ENCODE results near the gene SFRP2.

The SFRP2 gene

GRCh38 chr4:153788413-153789276, at the start of gene SFRP2:
SFRP2 (minus strand) TSS chr4:153789083; CDS start chr4:153788835, 248 bp downstream.
- no peaks in the 10 kb centered on the region for H3K36me3 Mint-ChIP-seq (ENCODE audit: low read depth)
- no peaks in the 10 kb centered on the region for H3K9me3 Mint-ChIP-seq
- peak within 1 kb of the TSS; percentile 62 for H3K4me3 Mint-ChIP-seq
- no peak within 1 kb of the TSS for H3K27ac Mint-ChIP-seq
- H3K4me1 Mint-ChIP-seq (ENCODE audit: low read depth): peaks cover 52% of the 10 kb centered on the region
- intact Hi-C loops (cut with micrococcal nuclease): no loop called here
- peaks cover 94% of the 10 kb centered on the region for H3K27me3 Mint-ChIP-seq

GRCh38 chr4:153838564-153838963, 49.7 kb upstream of the SFRP2 start:
- no peaks in the 10 kb centered on the region for H3K9me3 Mint-ChIP-seq
- intact Hi-C loops (cut with micrococcal nuclease): no loop called here
- peaks cover 4% of the 10 kb centered on the region for H3K27me3 Mint-ChIP-seq
- H3K4me1 Mint-ChIP-seq (ENCODE audit: low read depth): no peaks in the 10 kb centered on the region
- H3K27ac Mint-ChIP-seq: no peak overlapping the region
- H3K4me3 Mint-ChIP-seq: no peak overlapping the region
- H3K36me3 Mint-ChIP-seq (ENCODE audit: low read depth): no peaks in the 10 kb centered on the region

- no peaks in the 10 kb centered on the region for H3K36me3 Mint-ChIP-seq (ENCODE audit: low read depth)
- no peak overlapping the region for H3K27ac Mint-ChIP-seq
- intact Hi-C loops (cut with micrococcal nuclease): no loop called here
- H3K27me3 Mint-ChIP-seq: peaks cover 9% of the 10 kb centered on the region
- H3K4me3 Mint-ChIP-seq: no peak overlapping the region
- H3K4me1 Mint-ChIP-seq (ENCODE audit: low read depth): no peaks in the 10 kb centered on the region
- no peaks in the 10 kb centered on the region for H3K9me3 Mint-ChIP-seq
Measured at GRCh38 chr4:153834901-153835300, 46.0 kb upstream of the SFRP2 start.

GRCh38 chr4:153832720-153833287, 43.9 kb upstream of the SFRP2 start:
- H3K4me1 Mint-ChIP-seq (ENCODE audit: low read depth): no peaks in the 10 kb centered on the region
- no peaks in the 10 kb centered on the region for H3K9me3 Mint-ChIP-seq
- no peaks in the 10 kb centered on the region for H3K36me3 Mint-ChIP-seq (ENCODE audit: low read depth)
- H3K4me3 Mint-ChIP-seq: no peak overlapping the region
- no peak overlapping the region for H3K27ac Mint-ChIP-seq
- intact Hi-C loops (cut with micrococcal nuclease): no loop called here
- peaks cover 13% of the 10 kb centered on the region for H3K27me3 Mint-ChIP-seq

- Mint-ChIP-seq H3K27ac (no peak overlapping the region), H3K9me3 (no peaks in the 10 kb centered on the region), H3K27me3 (peaks cover 10% of the 10 kb centered on the region), H3K4me3 (no peak overlapping the region), H3K4me1 (ENCODE audit: low read depth) (no peaks in the 10 kb centered on the region), H3K36me3 (ENCODE audit: low read depth) (no peaks in the 10 kb centered on the region)
- intact Hi-C loops (cut with micrococcal nuclease): no loop called here
Measured at GRCh38 chr4:153832054-153832453, 43.2 kb upstream of the SFRP2 start.

GRCh38 chr4:153831245-153831644, 42.4 kb upstream of the SFRP2 start:
- peaks cover 10% of the 10 kb centered on the region for H3K27me3 Mint-ChIP-seq
- no peaks in the 10 kb centered on the region for H3K36me3 Mint-ChIP-seq (ENCODE audit: low read depth)
- no peak overlapping the region for H3K4me3 Mint-ChIP-seq
- H3K9me3 Mint-ChIP-seq: no peaks in the 10 kb centered on the region
- H3K4me1 Mint-ChIP-seq (ENCODE audit: low read depth): no peaks in the 10 kb centered on the region
- H3K27ac Mint-ChIP-seq: no peak overlapping the region
- intact Hi-C loops (cut with micrococcal nuclease): no loop called here

- Mint-ChIP-seq H3K9me3 (no peaks in the 10 kb centered on the region), H3K27ac (no peak overlapping the region), H3K36me3 (ENCODE audit: low read depth) (no peaks in the 10 kb centered on the region), H3K4me1 (ENCODE audit: low read depth) (no peaks in the 10 kb centered on the region), H3K4me3 (no peak overlapping the region), H3K27me3 (peaks cover 15% of the 10 kb centered on the region)
- intact Hi-C loops (cut with micrococcal nuclease): no loop called here
Measured at GRCh38 chr4:153825691-153826090, 36.8 kb upstream of the SFRP2 start.

GRCh38 chr4:153825126-153825525, 36.2 kb upstream of the SFRP2 start:
- intact Hi-C loops (cut with micrococcal nuclease): no loop called here
- H3K27me3 Mint-ChIP-seq: peaks cover 12% of the 10 kb centered on the region
- H3K4me3 Mint-ChIP-seq: no peak overlapping the region
- no peaks in the 10 kb centered on the region for H3K4me1 Mint-ChIP-seq (ENCODE audit: low read depth)
- no peak overlapping the region for H3K27ac Mint-ChIP-seq
- H3K9me3 Mint-ChIP-seq: no peaks in the 10 kb centered on the region
- H3K36me3 Mint-ChIP-seq (ENCODE audit: low read depth): no peaks in the 10 kb centered on the region

- no peaks in the 10 kb centered on the region for H3K4me1 Mint-ChIP-seq (ENCODE audit: low read depth)
- no peak overlapping the region for H3K4me3 Mint-ChIP-seq
- H3K36me3 Mint-ChIP-seq (ENCODE audit: low read depth): no peaks in the 10 kb centered on the region
- H3K27me3 Mint-ChIP-seq: peaks cover 17% of the 10 kb centered on the region
- H3K27ac Mint-ChIP-seq: no peak overlapping the region
- no peaks in the 10 kb centered on the region for H3K9me3 Mint-ChIP-seq
- intact Hi-C loops (cut with micrococcal nuclease): no loop called here
Measured at GRCh38 chr4:153824501-153824900, 35.6 kb upstream of the SFRP2 start.

GRCh38 chr4:153823483-153823882, 34.6 kb upstream of the SFRP2 start:
- no peak overlapping the region for H3K27ac Mint-ChIP-seq
- no peaks in the 10 kb centered on the region for H3K36me3 Mint-ChIP-seq (ENCODE audit: low read depth)
- H3K9me3 Mint-ChIP-seq: no peaks in the 10 kb centered on the region
- no peaks in the 10 kb centered on the region for H3K4me1 Mint-ChIP-seq (ENCODE audit: low read depth)
- intact Hi-C loops (cut with micrococcal nuclease): no loop called here
- no peak overlapping the region for H3K4me3 Mint-ChIP-seq
- peaks cover 17% of the 10 kb centered on the region for H3K27me3 Mint-ChIP-seq

- Mint-ChIP-seq H3K27me3 (peaks cover 19% of the 10 kb centered on the region), H3K36me3 (ENCODE audit: low read depth) (no peaks in the 10 kb centered on the region), H3K4me3 (no peak overlapping the region), H3K27ac (no peak overlapping the region), H3K9me3 (no peaks in the 10 kb centered on the region), H3K4me1 (ENCODE audit: low read depth) (no peaks in the 10 kb centered on the region)
- intact Hi-C loops (cut with micrococcal nuclease): no loop called here
Measured at GRCh38 chr4:153822316-153822715, 33.4 kb upstream of the SFRP2 start.

- peaks cover 24% of the 10 kb centered on the region for H3K27me3 Mint-ChIP-seq
Measured at GRCh38 chr4:153817466-153817865, 28.6 kb upstream of the SFRP2 start.

GRCh38 chr4:153816542-153816941, 27.7 kb upstream of the SFRP2 start:
- no peaks in the 10 kb centered on the region for H3K4me1 Mint-ChIP-seq (ENCODE audit: low read depth)
- no peak overlapping the region for H3K4me3 Mint-ChIP-seq
- intact Hi-C loops (cut with micrococcal nuclease): no loop called here
- no peaks in the 10 kb centered on the region for H3K9me3 Mint-ChIP-seq
- no peaks in the 10 kb centered on the region for H3K36me3 Mint-ChIP-seq (ENCODE audit: low read depth)
- H3K27me3 Mint-ChIP-seq: peaks cover 24% of the 10 kb centered on the region
- no peak overlapping the region for H3K27ac Mint-ChIP-seq

More at GRCh38 chr4:153817466-153817865, 28.6 kb upstream of the SFRP2 start:
- H3K9me3 Mint-ChIP-seq: no peaks in the 10 kb centered on the region
- no peak overlapping the region for H3K27ac Mint-ChIP-seq
- H3K36me3 Mint-ChIP-seq (ENCODE audit: low read depth): no peaks in the 10 kb centered on the region
- no peaks in the 10 kb centered on the region for H3K4me1 Mint-ChIP-seq (ENCODE audit: low read depth)
- H3K4me3 Mint-ChIP-seq: no peak overlapping the region
- intact Hi-C loops (cut with micrococcal nuclease): no loop called here

GRCh38 chr4:153814789-153815188, 25.9 kb upstream of the SFRP2 start:
- Mint-ChIP-seq H3K4me3 (no peak overlapping the region), H3K9me3 (no peaks in the 10 kb centered on the region), H3K4me1 (ENCODE audit: low read depth) (peaks cover 3% of the 10 kb centered on the region), H3K36me3 (ENCODE audit: low read depth) (no peaks in the 10 kb centered on the region), H3K27ac (no peak overlapping the region), H3K27me3 (peaks cover 20% of the 10 kb centered on the region)
- intact Hi-C loops (cut with micrococcal nuclease): no loop called here
